Left hindlimb (tissue), 1 donor: ENCODE results near the gene NUP93.

ENCODE experiments used
- DNase-seq: peaks from one replicate; pipeline ENCODE4 v3.0.0-alpha.2; 2018

Gene NUP93

GRCh38 chr16:56729735-56730662 is at the start of gene NUP93:
Gene NUP93 (plus strand): TSS chr16:56730129. CDS start chr16:56748248, 18,119 bp downstream.
- peak; percentile 96 for DNase-seq

DNA sequence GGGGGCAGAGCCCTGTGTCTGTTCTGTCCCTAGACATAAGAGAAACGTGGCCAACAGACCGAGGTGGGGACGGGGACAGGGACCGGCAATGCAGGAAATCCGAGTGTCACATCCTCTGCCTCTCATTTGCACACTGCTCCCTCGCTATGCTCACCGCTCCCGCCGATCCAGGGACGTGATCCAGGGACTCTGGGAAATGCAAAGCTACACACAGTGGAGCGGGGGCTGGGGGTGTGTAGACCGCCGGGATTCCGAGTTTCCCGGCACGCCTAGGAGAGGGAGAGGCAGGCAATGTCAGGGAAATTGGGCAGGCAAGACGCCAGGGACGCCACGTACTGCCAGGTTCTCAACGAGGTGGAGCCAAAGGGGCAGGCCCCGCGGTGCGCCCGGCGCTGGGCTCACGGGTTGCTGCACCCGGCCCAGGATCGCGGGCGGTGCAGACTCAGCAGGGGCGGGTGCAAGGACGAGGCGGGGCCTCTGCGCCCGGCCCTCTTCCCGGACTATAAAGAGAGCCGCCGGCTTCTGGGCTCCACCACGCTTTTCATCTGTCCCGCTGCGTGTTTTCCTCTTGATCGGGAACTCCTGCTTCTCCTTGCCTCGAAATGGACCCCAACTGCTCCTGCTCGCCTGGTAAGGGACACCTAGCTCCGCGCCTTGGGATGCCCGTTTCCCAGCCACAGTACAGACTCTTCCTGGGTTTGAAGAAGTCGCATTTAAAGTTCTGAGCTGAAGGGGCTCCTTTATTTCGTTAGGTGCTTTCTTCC is 47.8 kb upstream of the NUP93 start, which contains the start of gene MT1X:
Gene MT1X (plus strand): TSS at position 532 of the 764 bp plus-strand sequence. CDS start 71 bp downstream, at position 603.
- DNase-seq: peak; percentile 92

DNA sequence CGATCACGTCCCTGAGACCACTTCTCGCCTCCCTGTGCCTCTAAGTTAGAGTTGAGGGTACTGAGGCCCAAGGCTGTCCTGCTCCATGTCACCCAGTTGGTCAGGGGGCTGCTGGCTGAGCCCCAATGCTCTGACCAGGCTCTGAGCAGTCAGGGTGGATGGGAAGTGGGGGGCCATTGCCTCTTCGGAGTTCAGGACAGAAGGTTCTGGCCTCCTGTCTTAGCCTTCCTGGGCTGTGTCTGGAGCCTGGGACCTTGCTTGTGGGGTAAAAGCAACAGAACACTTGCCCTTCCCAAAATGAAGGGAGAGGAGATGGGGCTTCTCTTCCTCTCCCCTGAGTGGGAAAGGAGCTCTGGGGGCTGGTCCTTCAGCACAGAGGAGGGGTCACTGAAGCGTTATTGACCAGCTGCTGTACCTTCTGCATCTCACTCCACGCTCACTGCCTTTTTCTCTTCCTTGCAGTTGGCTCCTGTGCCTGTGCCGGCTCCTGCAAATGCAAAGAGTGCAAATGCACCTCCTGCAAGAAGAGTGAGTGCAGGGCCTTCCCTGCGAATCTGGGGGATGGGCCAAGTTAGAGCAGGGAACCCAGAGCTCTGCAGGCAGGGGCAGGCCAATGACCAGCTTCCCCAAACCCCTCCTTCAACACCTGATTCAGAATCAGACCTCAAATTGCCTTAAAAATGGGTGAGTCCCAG is 47.1 kb upstream of the NUP93 start:
- DNase-seq: no peak

DNA sequence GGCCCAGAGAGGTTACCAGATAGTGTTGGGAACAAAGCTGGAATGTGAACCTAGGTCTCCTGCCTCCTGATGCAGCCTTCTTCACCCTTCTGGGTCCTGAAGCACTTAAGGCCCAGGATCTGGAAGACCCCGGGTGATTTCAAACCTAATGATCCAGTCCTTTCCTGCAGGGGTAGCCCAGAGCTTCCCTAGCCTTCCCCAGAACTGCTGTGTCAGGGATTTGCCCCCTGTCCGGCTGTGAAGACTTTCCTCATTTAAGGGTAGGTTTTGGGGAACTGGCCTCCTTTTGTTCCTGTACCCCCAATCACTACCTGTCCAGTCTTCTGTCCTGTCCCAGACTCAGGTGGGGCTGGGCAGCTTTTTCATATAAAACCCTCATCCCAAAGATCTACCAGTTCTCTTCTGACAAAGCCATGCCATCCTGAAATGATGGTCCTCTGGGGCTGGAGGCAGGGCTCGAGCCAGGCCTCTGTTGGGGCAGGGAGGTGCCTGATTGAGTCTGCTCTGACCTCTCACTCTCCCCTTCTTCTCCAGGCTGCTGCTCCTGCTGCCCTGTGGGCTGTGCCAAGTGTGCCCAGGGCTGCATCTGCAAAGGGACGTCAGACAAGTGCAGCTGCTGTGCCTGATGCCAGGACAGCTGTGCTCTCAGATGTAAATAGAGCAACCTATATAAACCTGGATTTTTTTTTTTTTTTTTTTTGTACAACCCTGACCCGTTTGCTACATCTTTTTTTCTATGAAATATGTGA is 46.3 kb upstream of the NUP93 start:
- DNase-seq: no peak

DNA sequence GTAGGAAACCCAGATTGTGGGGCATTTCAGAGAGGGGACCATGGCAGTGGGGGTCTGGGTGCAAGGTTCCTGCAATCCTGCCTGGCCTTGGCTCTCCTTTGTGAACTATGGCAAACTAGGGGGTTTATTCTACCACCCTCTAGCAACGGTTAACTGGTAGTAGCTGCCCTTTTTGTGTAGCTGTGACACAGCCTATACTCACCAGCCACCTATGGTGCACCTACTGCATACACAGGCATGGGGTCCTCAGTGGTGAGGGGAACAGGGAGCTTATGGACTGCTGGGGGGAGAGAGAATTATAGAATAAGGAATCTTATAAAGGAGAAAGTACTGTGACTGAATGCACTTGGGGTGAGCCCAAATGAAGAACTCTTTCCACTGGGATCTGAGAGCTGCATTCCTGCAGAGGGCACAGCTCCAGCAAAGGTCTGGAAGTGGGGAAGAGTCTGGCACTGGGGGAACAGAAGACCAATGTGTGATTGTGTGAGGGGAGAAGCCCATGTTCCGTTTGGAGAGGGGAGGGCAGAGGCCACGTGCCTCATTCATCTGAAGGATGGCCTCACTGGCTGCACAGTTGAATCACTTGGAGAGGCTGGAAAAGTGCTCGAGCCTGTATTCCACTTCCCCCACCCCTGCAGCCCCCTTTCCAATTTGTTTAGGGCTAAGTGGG is 45.5 kb upstream of the NUP93 start:
- no peak for DNase-seq

DNA sequence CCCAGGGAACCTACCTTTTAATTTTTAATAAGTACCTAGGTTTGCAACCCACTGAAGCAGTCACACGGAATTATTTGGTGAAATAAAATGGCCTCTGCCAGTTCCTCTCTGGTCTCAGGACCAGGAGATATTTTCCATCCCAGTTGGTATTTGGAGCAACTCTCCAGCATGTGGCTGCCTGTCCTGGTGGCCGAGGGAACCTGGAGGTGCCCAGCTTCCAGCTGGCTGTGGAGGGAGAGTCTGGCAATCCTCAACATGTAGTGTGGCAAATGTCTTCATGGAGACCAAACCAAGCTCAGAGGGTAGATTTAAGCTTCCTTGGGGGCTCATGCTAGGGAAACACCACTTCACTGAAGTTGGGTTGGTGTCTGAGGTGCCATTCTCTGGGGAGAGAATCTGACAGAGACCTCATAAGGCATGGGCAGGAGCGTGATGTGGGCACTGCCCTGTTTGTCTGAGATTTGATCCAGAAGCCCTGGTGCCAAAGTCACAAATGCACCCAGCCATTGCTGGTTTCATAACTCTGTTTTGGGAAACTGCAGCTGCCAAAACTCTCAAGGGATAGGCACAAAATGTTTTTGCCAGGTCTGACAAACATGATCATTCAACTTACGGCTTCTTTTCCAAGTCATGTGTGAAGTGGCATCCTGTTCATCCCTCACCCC is 44.9 kb upstream of the NUP93 start:
- DNase-seq: no peak

DNA sequence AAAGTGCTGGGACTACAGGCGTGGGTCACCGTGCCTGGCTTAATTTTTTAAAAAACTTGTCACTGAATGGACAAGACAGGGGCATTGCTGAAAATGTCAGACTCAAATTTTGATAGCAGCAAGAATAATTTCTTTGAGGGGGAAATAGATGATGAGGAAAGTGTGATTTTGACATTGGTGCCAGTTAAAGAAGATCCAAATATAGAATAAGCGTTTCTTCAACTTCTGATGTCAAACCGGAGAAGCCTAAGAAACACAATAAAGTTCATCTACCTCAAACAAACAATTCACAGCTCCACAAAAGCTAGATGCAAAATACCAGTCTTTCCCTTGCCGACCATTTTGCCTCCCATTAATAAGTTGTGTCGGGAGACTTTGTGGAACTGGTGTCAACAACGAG is 43.2 kb upstream of the NUP93 start:
- no peak for DNase-seq

- DNase-seq: no peak
Observed at GRCh38 chr16:56688762-56689161, 41.2 kb upstream of the NUP93 start.

DNA sequence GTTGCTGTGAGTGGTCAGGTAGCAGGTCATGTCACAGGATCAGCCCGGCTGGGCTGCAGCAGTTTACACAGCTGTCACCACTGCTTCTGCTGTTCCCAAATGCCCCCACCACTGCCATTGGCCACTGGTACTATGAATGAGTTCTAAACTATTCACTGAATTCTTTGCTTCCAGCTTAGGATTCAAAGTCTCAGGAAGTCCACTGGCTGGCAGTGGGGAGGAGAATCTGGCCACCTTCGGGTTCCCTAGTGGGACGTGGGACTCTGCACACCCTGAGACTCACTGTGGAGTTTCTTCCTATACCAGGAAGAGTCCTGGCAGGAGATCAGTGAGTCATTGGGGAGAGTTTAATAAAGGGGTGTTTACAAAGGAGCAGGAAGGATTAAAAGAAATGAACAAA is 40.8 kb upstream of the NUP93 start:
- DNase-seq: no peak

- no peak for DNase-seq
Observed at GRCh38 chr16:56690420-56691122, 39.4 kb upstream of the NUP93 start.

DNA sequence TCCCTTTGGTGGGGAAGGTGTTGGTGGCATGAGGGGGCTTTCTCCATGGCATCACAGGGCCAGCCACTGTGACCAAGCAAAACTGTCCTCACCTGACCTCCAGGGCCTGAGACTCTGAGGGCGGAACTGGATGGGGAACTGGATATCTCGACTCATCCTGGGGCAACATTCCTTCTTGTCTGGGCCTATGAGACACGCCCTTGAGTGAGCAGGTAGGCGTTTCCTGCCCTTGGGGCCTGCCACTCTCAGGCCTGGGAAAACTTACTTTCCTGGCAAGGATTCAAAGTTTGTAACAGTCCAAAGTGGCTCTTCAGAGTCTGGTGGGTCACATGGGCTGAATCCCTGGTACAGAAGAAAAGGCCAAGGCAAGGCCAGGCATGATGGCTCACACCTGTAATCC is 38.0 kb upstream of the NUP93 start:
- no peak for DNase-seq

DNA sequence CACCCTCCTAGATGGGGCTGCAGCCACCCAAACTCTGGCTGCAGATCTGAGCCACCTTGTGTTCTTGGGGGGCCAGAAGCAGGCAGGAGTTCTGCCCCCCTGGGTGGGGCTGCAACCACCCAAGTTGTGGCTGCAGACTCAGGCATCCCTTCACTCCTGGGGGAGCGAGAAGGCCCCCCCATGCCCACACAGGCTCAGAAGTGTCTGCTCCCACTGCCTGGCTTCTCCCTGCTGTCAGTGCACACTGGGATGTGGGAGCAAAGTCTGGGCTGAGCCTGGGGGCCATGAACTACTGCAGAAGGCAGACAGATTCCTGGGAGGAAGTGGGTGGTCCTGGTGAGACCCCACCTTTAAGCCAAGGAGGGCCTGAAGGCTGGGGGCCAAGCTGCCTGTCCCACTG is 34.7 kb upstream of the NUP93 start:
- DNase-seq: no peak

- DNase-seq: no peak
Observed at GRCh38 chr16:56697456-56698155, 32.3 kb upstream of the NUP93 start.

GRCh38 chr16:56700195-56700594 is 29.7 kb upstream of the NUP93 start:
- DNase-seq: no peak

GRCh38 chr16:56700631-56701030 is 29.3 kb upstream of the NUP93 start:
- DNase-seq: no peak

DNA sequence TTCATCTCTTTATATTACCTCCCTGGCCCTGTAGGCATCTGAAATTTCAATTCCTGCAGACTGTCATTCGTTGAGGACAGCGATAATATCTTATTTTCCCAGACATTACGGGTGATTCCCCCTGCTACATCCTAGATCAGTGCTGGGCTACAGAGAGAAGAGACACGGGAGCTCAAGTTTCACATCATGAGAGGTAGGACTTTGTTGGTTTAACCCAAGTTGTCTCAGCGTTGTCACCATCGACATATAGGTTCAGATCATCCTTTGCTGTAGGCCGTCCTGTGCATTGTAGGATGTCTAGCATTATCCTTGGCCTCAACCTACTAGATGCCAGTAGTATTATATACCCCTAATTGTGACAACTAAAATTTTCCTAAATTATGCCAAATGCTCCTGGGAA is 28.4 kb upstream of the NUP93 start:
- DNase-seq: no peak

DNA sequence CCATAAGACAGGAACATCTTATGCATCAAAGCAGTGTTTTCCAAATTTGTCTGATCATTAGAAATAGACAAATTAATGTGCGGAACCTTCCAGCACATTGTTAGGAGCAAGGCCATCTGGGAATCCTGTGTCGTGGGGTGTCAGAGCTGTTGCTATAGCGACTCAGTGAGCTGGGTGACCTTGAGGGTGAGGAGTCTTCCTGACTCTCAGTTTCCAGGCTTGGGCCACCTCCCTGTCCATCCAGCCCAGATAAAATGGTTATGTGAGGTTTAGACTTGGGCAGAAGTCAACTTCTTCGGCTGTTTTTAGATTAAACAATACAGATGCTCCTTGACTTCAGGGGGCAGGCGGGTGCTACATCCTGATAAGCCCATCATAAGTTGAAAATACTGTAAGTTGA is 27.1 kb upstream of the NUP93 start:
- no peak for DNase-seq

GRCh38 chr16:56708525-56709442 is 21.1 kb upstream of the NUP93 start:
- no peak for DNase-seq
